CD4-positive, CD25-positive, alpha-beta regulatory T cell (primary cell): ENCODE measurements around the gene RANBP9. TPM values are rescaled to one million over a fixed set of nuclear protein-coding genes. Genes with fewer than 3 reads are reported as not detected.

Experiments used
- ATAC-seq, 2 donors: fragments of 150-1000 bp; cut with Tn5 transposase; one replicate each; pipeline ENCODE4 v1.10.0; 2021; ENCODE audit warnings: low read depth in 2 of 2, moderate number of reproducible peaks in 2 of 2, moderate library complexity in 1 of 2
- DNase-seq, 3 donors: peaks; one replicate each; pipeline versions ENCODE4 v3.0.0 to v3.0.0-alpha.2; 2012 to 2022; ENCODE audit warnings: mixed read lengths in 1 of 3
- H3K27ac ChIP-seq: one replicate; pipeline ENCODE4 v1.7.0; 2013; ENCODE audit warnings: mild to moderate bottlenecking, low read length; ENCODE audit not compliant: insufficient read depth, poor library complexity, severe bottlenecking
- H3K27me3 ChIP-seq: one replicate; pipeline ENCODE4 v1.7.0; 2013; ENCODE audit warnings: low read length; ENCODE audit not compliant: control insufficient read depth, insufficient read depth
- H3K36me3 ChIP-seq: one replicate; pipeline ENCODE4 v1.7.0; 2013; ENCODE audit warnings: mild to moderate bottlenecking, low read length, moderate library complexity; ENCODE audit not compliant: control insufficient read depth, insufficient read depth
- H3K4me1 ChIP-seq: 2 replicates; pipeline ENCODE4 v1.7.0; 2013; ENCODE audit warnings: mild to moderate bottlenecking, low read length; ENCODE audit not compliant: insufficient read depth, control insufficient read depth, poor library complexity, severe bottlenecking
- H3K4me3 ChIP-seq: one replicate; pipeline ENCODE4 v1.7.0; 2013; ENCODE audit warnings: low read depth, mild to moderate bottlenecking, low read length, moderate library complexity
- H3K9me3 ChIP-seq, 2 experiments: 1 replicate in 1 of 2; 2 replicates in 1 of 2; pipeline ENCODE4 v1.7.0; 2013; ENCODE audit warnings: low read length in 2 of 2, mild to moderate bottlenecking in 1 of 2, moderate library complexity in 1 of 2; ENCODE audit not compliant: control insufficient read depth in 2 of 2
- H3K27ac Mint-ChIP-seq, 3 donors: one replicate each; pipeline ENCODE4 v1.8.0; 2020 to 2022; ENCODE audit warnings: mild to moderate bottlenecking in 3 of 3, mixed read lengths in 3 of 3, moderate library complexity in 2 of 3
- H3K27me3 Mint-ChIP-seq: one replicate; pipeline ENCODE4 v1.8.0; 2022; ENCODE audit warnings: mild to moderate bottlenecking, mixed read lengths
- H3K36me3 Mint-ChIP-seq: one replicate; pipeline ENCODE4 v1.8.0; 2020; ENCODE audit warnings: mixed read lengths
- H3K4me1 Mint-ChIP-seq, 4 donors: one replicate each; pipeline ENCODE4 v1.8.0; 2020 to 2022; ENCODE audit warnings: mixed read lengths in 4 of 4, mild to moderate bottlenecking in 1 of 4
- H3K4me3 Mint-ChIP-seq, 4 donors: one replicate each; pipeline ENCODE4 v1.8.0; 2020 to 2022; ENCODE audit warnings: mild to moderate bottlenecking in 4 of 4, mixed read lengths in 4 of 4, moderate library complexity in 3 of 4
- H3K9me3 Mint-ChIP-seq, 7 donors: one replicate each; pipeline ENCODE4 v1.8.0; 2020 to 2022; ENCODE audit warnings: mixed read lengths in 7 of 7, mild to moderate bottlenecking in 3 of 7, moderate library complexity in 2 of 7
- polyA plus RNA-seq, 4 donors: library from polyadenylated mRNA; unstranded; fragments of 300-500 nt; fragmentation: Illumina TruSeq; gene quantifications; one replicate each; pipeline ENCODE4 v1.2.3, GENCODE V29; 2021
- total RNA-seq: library from RNA; stranded (reverse); gene quantifications from one replicate; pipeline ENCODE4 v1.2.3, GENCODE V29; 2022

The RANBP9 gene
- total RNA-seq: 85.5 TPM
- polyA plus RNA-seq: 10 to 100 TPM in 2 of 4 donors, 1 to 10 TPM in 2; 5.6 to 11.1 (median 8.8) TPM

DNA sequence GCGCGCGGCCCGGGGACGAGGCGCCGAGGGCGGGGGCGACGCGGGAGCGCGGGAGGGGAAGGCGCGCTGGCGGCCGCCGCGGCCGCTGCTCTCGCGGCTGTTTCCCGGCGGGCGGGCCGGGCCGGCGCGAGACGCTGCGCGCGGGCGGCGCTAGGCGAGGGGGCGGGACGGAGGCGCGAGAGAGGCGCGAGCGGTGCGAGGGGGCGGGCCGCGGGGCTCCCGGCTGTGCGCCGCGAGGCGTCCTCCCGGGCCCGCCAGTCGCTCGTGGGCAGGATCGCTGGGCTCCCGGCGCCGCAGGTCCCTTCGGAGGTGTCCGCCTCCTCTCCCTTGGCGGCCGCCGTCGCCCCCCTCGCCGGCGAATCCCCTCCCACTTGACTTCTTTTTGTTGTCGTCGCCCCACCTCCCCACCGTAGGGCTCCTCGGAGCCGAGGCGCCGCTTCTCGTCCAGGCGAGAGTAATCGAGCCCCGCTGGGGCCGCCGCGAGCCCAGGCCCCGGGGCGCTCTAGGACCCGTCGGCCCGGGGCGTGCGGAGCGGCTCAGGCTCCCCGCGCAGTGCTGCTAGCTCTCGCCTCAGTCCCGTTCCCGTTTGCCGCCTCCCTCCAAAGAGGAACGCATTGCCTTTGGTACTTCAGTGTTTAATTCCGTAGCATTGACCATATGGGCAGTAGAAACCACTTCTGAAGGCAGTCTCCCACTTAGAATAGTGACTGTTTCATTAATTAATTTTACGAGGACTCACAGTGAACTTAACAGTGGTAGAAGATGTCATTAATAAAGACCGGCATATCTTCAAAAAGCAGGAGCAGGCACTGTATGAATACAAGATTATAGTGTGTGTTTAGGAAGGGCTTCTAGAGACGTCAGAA, at the start of gene RANBP9:
TSS of gene RANBP9 (minus strand) at position 103 of the 866 bp plus-strand sequence. CDS start 330 bp downstream, outside the sequence.
- peak; percentile 83 to 85 for ATAC-seq
- no peaks in the 10 kb centered on the region for H3K27me3 ChIP-seq
- Mint-ChIP-seq H3K36me3 (peaks cover 7% of the 10 kb centered on the region), H3K4me3 (peak within 1 kb of the TSS; percentile 94 to 100 (median 100)), H3K4me1 (peaks cover 30 to 55% (median 42%) of the 10 kb centered on the region in 4 donors), H3K27ac (peak within 1 kb of the TSS; percentile 96 to 100 (median 98)), H3K9me3 (peaks cover 0 to 1% (median 0%) of the 10 kb centered on the region in 7 donors), H3K27me3 (no peaks in the 10 kb centered on the region)
- H3K4me3 ChIP-seq: peak within 1 kb of the TSS; percentile 99
- H3K4me1 ChIP-seq: peaks cover 25% of the 10 kb centered on the region
- H3K9me3 ChIP-seq: no peaks in the 10 kb centered on the region
- peak within 1 kb of the TSS; percentile 92 for H3K27ac ChIP-seq
- DNase-seq: peak; percentile 83 to 93 (median 90)
- H3K36me3 ChIP-seq: no peaks in the 10 kb centered on the region

DNA sequence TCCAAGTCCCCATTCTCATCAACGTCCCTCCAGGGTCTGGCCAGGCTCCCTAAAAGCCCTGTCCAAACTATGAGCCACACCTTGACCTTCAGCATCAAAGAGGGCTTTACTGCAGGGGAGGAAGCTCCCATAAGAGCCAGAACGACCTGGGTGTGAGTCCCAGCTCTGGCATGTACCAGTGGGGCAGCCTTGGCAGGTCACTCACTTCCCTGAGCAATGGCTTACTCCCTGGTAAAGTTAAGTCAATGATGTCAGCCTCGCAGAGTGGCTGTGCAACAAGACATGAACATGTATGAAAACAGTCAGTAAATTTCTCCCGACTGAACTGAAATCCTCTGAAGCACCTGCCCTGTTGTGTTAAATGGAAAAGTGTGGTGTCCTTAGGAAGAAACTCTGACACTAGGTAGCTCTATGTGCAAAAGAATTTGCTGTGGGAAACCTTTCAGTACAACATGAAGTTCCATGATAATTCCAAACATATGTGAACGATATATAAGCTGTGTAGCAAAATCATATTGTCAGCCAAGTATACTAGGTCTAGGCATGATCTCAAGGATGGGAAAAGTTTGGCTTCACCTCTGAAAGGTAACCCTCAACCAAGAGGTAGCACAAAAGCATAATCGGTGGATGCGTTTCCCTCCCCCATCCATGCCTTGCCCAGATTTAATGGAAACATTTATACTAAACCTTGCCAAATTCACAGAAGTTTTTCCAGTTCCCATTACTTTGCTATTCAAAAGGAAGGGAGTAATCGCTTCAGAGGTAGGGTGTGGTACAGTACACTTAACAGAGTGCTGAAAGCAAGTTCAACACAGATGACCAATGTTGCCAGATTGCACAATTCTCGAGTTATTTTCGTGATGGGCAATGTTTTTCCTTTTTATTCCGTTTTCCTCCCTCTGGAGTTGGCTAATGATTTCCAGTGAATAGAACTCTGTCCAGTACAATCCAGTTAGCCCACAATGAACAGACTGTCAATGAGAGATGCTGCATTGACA, 49.0 kb upstream of the RANBP9 start:
- H3K27me3 Mint-ChIP-seq: no peaks in the 10 kb centered on the region
- DNase-seq (no peak), ATAC-seq (no peak)
- no peaks in the 10 kb centered on the region for H3K9me3 ChIP-seq
- no peaks in the 10 kb centered on the region for H3K36me3 ChIP-seq
- H3K27me3 ChIP-seq: no peaks in the 10 kb centered on the region
- no peak overlapping the region for H3K4me3 Mint-ChIP-seq
- no peak overlapping the region for H3K4me3 ChIP-seq
- peaks cover 19% of the 10 kb centered on the region for H3K4me1 ChIP-seq
- H3K4me1 Mint-ChIP-seq: peaks cover 15 to 22% (median 18%) of the 10 kb centered on the region in 4 donors
- H3K36me3 Mint-ChIP-seq: no peaks in the 10 kb centered on the region
- peak overlapping the region in 1 of 3 donors; percentile 13 for H3K27ac Mint-ChIP-seq
- H3K27ac ChIP-seq: no peak overlapping the region
- peaks cover 0 to 2% (median 0%) of the 10 kb centered on the region in 7 donors for H3K9me3 Mint-ChIP-seq

DNA sequence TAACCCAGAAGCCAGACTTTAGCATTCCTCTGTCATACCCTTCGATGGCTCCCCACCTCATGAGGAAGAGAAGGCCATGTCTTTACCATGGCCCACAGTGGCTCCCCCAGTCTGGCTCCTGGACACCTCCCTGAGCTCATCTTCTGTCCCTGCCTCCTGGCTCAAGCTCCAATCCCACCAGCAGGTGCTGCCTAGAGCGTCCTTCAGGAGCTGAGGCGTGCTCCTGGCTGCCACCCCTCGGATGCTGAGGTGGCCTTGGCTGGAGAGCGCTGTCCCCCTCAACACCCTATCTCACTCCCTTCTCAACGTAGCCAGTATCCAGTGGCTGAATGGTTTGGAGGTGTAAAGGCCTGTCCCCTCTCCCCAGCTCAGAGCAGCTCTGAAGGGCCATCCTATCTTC, 47.4 kb upstream of the RANBP9 start:
- Mint-ChIP-seq H3K27ac (peak overlapping the region in 1 of 3 donors; percentile 4), H3K4me3 (peak overlapping the region in 1 of 4 donors; percentile 12), H3K4me1 (peaks cover 15 to 20% (median 18%) of the 10 kb centered on the region in 4 donors), H3K27me3 (no peaks in the 10 kb centered on the region), H3K9me3 (peaks cover 0 to 2% (median 0%) of the 10 kb centered on the region in 7 donors), H3K36me3 (no peaks in the 10 kb centered on the region)
- no peak for ATAC-seq
- Histone ChIP-seq H3K9me3 (no peaks in the 10 kb centered on the region), H3K27me3 (no peaks in the 10 kb centered on the region), H3K4me1 (peaks cover 19% of the 10 kb centered on the region), H3K36me3 (no peaks in the 10 kb centered on the region), H3K27ac (no peak overlapping the region), H3K4me3 (no peak overlapping the region)
- DNase-seq: no peak

DNA sequence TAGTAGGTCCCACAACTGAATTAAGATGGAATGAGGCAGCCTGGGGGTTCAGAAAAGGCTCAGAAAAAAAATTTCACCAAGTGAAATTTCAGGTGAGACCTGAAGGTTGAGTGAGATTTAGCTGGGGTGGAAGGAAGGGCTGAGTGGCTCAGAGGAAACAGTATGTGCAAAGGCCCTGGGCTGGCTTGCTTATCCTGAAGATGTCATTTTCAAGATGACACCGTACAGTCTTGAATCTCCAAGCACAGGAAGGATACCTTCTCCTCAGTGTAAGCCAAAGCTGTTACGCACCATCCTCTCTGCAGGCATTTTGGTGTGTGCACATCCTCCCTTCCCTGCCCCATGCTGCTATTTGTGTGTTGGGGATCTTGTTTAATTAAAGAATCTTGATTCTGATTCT, 43.0 kb upstream of the RANBP9 start:
- no peak overlapping the region for H3K4me3 ChIP-seq
- Mint-ChIP-seq H3K4me3 (no peak overlapping the region), H3K27me3 (no peaks in the 10 kb centered on the region), H3K27ac (no peak overlapping the region), H3K36me3 (no peaks in the 10 kb centered on the region), H3K4me1 (peaks cover 0 to 3% (median 0%) of the 10 kb centered on the region in 4 donors), H3K9me3 (peaks cover 0 to 2% (median 0%) of the 10 kb centered on the region in 7 donors)
- ATAC-seq (no peak), DNase-seq (no peak)
- no peaks in the 10 kb centered on the region for H3K36me3 ChIP-seq
- no peaks in the 10 kb centered on the region for H3K9me3 ChIP-seq
- no peaks in the 10 kb centered on the region for H3K27me3 ChIP-seq
- H3K27ac ChIP-seq: no peak overlapping the region
- no peaks in the 10 kb centered on the region for H3K4me1 ChIP-seq

DNA sequence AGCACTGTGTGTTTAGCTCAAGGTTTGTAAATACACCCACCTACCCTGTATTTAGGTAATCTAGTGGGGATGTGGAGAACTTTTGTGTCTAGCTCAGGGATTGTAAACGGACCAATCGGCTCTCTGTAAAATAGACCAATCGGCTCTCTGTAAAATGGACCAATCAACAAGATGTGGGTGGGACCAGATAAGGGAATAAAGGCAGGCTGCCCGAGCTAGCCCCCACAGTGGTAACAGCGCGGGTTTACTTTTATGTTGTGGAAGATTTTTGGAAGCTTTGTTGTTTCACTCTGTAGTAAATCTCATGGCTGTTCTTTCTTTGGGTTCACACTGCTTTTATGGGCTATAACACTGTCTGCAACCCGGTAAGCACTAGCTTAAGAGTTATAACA, 32.1 kb upstream of the RANBP9 start:
- Histone ChIP-seq H3K27ac (no peak overlapping the region), H3K27me3 (no peaks in the 10 kb centered on the region), H3K4me1 (peaks cover 9% of the 10 kb centered on the region), H3K4me3 (no peak overlapping the region), H3K9me3 (peaks cover 4 to 8% of the 10 kb centered on the region in 2 experiments), H3K36me3 (no peaks in the 10 kb centered on the region)
- no peaks in the 10 kb centered on the region for H3K36me3 Mint-ChIP-seq
- DNase-seq (no peak), ATAC-seq (no peak)
- H3K27me3 Mint-ChIP-seq: no peaks in the 10 kb centered on the region
- H3K4me1 Mint-ChIP-seq: peaks cover 6 to 23% (median 15%) of the 10 kb centered on the region in 4 donors
- H3K27ac Mint-ChIP-seq: no peak overlapping the region
- H3K4me3 Mint-ChIP-seq: peak overlapping the region in 1 of 4 donors; percentile 4
- H3K9me3 Mint-ChIP-seq: peaks cover 0 to 11% (median 4%) of the 10 kb centered on the region in 7 donors

DNA sequence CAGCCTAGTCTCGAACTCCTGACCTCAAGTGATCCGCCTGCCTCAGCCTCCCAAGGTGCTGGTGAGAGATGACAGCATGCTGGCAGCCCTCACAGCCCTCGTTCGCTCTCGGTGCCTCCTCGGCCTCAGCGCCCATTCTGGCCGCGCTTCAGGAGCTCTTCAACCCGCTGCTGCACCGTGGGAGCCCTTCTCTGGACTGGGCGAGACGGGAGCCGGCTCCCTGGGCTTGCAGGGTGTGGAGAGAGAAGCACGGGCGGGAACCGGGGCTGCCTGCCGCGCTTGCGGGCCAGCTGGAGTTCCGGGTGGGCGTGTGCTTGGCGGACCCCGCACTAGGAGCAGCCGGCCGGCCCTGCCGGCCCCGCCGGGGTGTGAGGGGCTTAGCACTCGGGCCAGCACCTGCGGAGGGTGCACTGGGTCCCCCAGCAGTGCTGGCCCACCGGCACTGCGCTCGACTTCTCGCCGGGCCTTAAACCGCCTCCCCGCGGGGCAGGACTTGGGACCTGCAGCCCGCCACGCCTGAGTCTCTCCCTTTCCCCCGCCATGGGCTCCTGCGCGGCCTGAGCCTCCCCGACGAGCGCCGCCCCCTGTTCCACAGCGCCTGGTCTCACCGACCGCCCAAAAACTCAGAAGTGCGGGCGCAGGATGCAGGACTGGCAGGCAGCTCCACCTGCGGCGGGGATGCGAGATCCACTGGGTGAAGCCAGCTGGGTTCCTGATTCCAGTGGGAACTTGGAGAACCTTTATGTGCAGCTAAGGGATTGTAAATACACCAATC, 31.5 kb upstream of the RANBP9 start:
- no peak for ATAC-seq
- Mint-ChIP-seq H3K4me3 (no peak overlapping the region), H3K27ac (no peak overlapping the region), H3K4me1 (peaks cover 3 to 20% (median 13%) of the 10 kb centered on the region in 4 donors), H3K27me3 (no peaks in the 10 kb centered on the region), H3K36me3 (no peaks in the 10 kb centered on the region), H3K9me3 (peaks cover 0 to 11% (median 3%) of the 10 kb centered on the region in 7 donors)
- no peak overlapping the region for H3K4me3 ChIP-seq
- no peaks in the 10 kb centered on the region for H3K27me3 ChIP-seq
- no peak overlapping the region for H3K27ac ChIP-seq
- H3K36me3 ChIP-seq: no peaks in the 10 kb centered on the region
- H3K9me3 ChIP-seq: peaks cover 4 to 8% of the 10 kb centered on the region in 2 experiments
- no peak for DNase-seq
- peaks cover 4% of the 10 kb centered on the region for H3K4me1 ChIP-seq

DNA sequence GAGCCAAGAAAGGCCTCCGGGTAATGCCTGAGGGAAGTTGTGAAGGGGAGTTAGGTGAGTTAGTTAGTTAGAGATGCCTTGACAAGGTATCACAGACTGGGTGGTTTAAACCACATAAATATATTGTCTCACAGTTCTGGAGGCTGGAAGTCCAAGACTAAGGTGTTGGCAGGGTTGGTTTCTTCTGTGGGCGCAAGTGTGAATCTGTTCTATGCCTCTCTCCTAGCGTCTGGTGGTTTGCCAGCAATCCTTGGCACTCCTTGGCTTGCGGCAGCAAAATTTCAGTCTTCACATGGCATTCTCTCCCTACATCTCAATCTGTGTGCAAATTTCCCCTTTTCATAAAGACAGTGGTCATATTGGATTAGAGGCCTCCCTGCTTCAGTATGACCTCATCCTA, 29.7 kb upstream of the RANBP9 start:
- Histone ChIP-seq H3K4me3 (no peak overlapping the region), H3K9me3 (no peaks in the 10 kb centered on the region), H3K27me3 (no peaks in the 10 kb centered on the region), H3K4me1 (no peaks in the 10 kb centered on the region), H3K27ac (no peak overlapping the region), H3K36me3 (no peaks in the 10 kb centered on the region)
- ATAC-seq: no peak
- Mint-ChIP-seq H3K4me3 (peak overlapping the region in 1 of 4 donors; percentile 28), H3K4me1 (peaks cover 0 to 9% (median 2%) of the 10 kb centered on the region in 4 donors), H3K27ac (peak overlapping the region in 1 of 3 donors; percentile 29), H3K9me3 (peaks cover 0 to 5% (median 0%) of the 10 kb centered on the region in 7 donors), H3K27me3 (no peaks in the 10 kb centered on the region), H3K36me3 (no peaks in the 10 kb centered on the region)
- no peak for DNase-seq
